ENCODE measurements around the gene RNU6-1. TPM values are rescaled to one million over a fixed set of nuclear protein-coding genes. Genes with fewer than 3 reads are reported as not detected.

The RNU6-1 gene
- polyA plus RNA-seq, 2 of the 4 experiments (the other 2 are of a cell fraction): not detected

- Histone ChIP-seq H3K27ac (no peak overlapping the region), H3K4me2 (no peak overlapping the region), H3K4me1 (0 out of 3 replicates have a peak, but pooled peaks cover 3% of the 10 kb centered on the region), H3K9me3 (0 out of 3 replicates have a peak, but pooled peaks cover 8% of the 10 kb centered on the region), H3K4me3 (no peak overlapping the region)
- FAIRE-seq: no peak
- POLR2A ChIA-PET: no interaction called here
- no peak for DNase-seq (ENCODE audit: low read depth in 1 of 2, low spot score in 1 of 2)
- no peak for ATAC-seq
- no peak for TF ChIP-seq EHMT2 (IDR thresholded peaks at IDR 0.05; ENCODE audit: low read depth)
- no peak for TF ChIP-seq MAFK (IDR thresholded peaks at IDR 0.05; ENCODE audit: partially characterized antibody)
- TF ChIP-seq ESRRA (IDR thresholded peaks at IDR 0.05; ENCODE audit: borderline replicate concordance, low read length): no peak
- TF ChIP-seq CBX8 (IDR thresholded peaks at IDR 0.05): no peak
- no peak for TF ChIP-seq MAX (IDR thresholded peaks at IDR 0.05)
- no peak for TF ChIP-seq CBX2 (IDR thresholded peaks at IDR 0.05; ENCODE audit: borderline replicate concordance, low read depth)
- no peak for TF ChIP-seq NR3C1 (IDR thresholded peaks at IDR 0.05)
- no peak for TF ChIP-seq NPAS2 (CRISPR knock-in tag; IDR thresholded peaks at IDR 0.05; ENCODE audit: borderline replicate concordance)
- TF ChIP-seq MAZ (IDR thresholded peaks at IDR 0.05; ENCODE audit: borderline replicate concordance, low read depth, low read length): no peak
- no peak for TF ChIP-seq E2F6 (IDR thresholded peaks at IDR 0.05; ENCODE audit: borderline replicate concordance, low read depth)
- no peak for TF ChIP-seq RNF2 (IDR thresholded peaks at IDR 0.05; ENCODE audit: borderline replicate concordance, low read depth)
- no peak for TF ChIP-seq TP53 (CRISPR knock-in tag; IDR thresholded peaks at IDR 0.05)
- no peak for TF ChIP-seq HOXB13 (CRISPR knock-in tag; IDR thresholded peaks at IDR 0.05; ENCODE audit: low read depth)
- no peak for TF ChIP-seq NFE2L2 (conservative IDR thresholded peaks at IDR 0.05; ENCODE audit: low read length)
- TF ChIP-seq SMC3 (IDR thresholded peaks at IDR 0.05): no peak
- no peak for TF ChIP-seq FOSL2 (IDR thresholded peaks at IDR 0.05)
- TF ChIP-seq FOSL2 (CRISPR knock-in tag; IDR thresholded peaks at IDR 0.05): no peak
- no peak for TF ChIP-seq USF2 (IDR thresholded peaks at IDR 0.05)
- no peak for TF ChIP-seq MYC (IDR thresholded peaks at IDR 0.05; ENCODE audit: borderline replicate concordance, low read length)
- no peak for TF ChIP-seq BCL3 (IDR thresholded peaks at IDR 0.05)
- no peak for TF ChIP-seq EP300 (IDR thresholded peaks at IDR 0.05)
- CTCF ChIA-PET: no interaction called here
- WGBS (ENCODE audit: missing lambda C conversion rate): 56% methylated on average over 3 of the region's 3 CpGs
Observed at GRCh38 chr15:67869701-67870100, 29.9 kb upstream of the RNU6-1 start.

GRCh38 chr15:67865766-67866165, 25.9 kb upstream of the RNU6-1 start:
- H3K27ac ChIP-seq: peak overlapping the region in 1 of 2 experiments; percentile 16; a peak in 1 of 6 replicates
- TF ChIP-seq EP300 (IDR thresholded peaks at IDR 0.05) (no peak), MAFK (IDR thresholded peaks at IDR 0.05; ENCODE audit: partially characterized antibody) (peak; percentile 29)
- no peak overlapping the region for H3K4me3 ChIP-seq
- WGBS (ENCODE audit: missing lambda C conversion rate): 90% methylated on average over 4 of the region's 4 CpGs
- H3K4me1 ChIP-seq: peaks cover 10% of the 10 kb centered on the region; the same call in 2 of the 3 replicates
- FAIRE-seq: no peak
- POLR2A ChIA-PET: no interaction called here
- CTCF ChIA-PET: interaction anchor here (0.6 to 5.8 kb wide), 5 partner anchors 22 to 316 kb away, joined by 3 to 206 read pairs (median 4); no protein-coding TSS in a partner anchor
- H3K9me3 ChIP-seq: 0 out of 3 replicates have a peak, but pooled peaks cover 6% of the 10 kb centered on the region
- H3K4me2 ChIP-seq: no peak overlapping the region
- ATAC-seq: no peak
- DNase-seq (ENCODE audit: low read depth in 1 of 2, low spot score in 1 of 2): no peak

GRCh38 chr15:67865331-67865730, 25.5 kb upstream of the RNU6-1 start:
- 76% methylated on average over 3 of the region's 3 CpGs for WGBS (ENCODE audit: missing lambda C conversion rate)
- CTCF ChIA-PET: interaction anchor here (0.6 to 5.8 kb wide), 3 partner anchors 183 to 317 kb away, joined by 3 to 206 read pairs (median 77); no protein-coding TSS in a partner anchor
- ATAC-seq: no peak
- TF ChIP-seq HOXA7 (CRISPR knock-in tag; IDR thresholded peaks at IDR 0.05) (no peak), HOXB5 (CRISPR knock-in tag; IDR thresholded peaks at IDR 0.05) (no peak), RNF2 (IDR thresholded peaks at IDR 0.05; ENCODE audit: borderline replicate concordance, low read depth) (no peak), ZSCAN20 (CRISPR knock-in tag; IDR thresholded peaks at IDR 0.05) (no peak), FOSL2 (IDR thresholded peaks at IDR 0.05) (no peak), FOSL2 (CRISPR knock-in tag; IDR thresholded peaks at IDR 0.05) (no peak), TP53 (CRISPR knock-in tag; IDR thresholded peaks at IDR 0.05) (no peak), HES2 (IDR thresholded peaks at IDR 0.05) (no peak), RCOR1 (IDR thresholded peaks at IDR 0.05; ENCODE audit: low read depth, low read length) (no peak), CTCF (IDR thresholded peaks at IDR 0.05) (no peak), MAFK (IDR thresholded peaks at IDR 0.05; ENCODE audit: partially characterized antibody) (no peak)

More at GRCh38 chr15:67865331-67865730, 25.5 kb upstream of the RNU6-1 start:
- DNase-seq (ENCODE audit: low read depth in 1 of 2, low spot score in 1 of 2) (no peak), FAIRE-seq (no peak)
- Histone ChIP-seq H3K9me3 (0 out of 3 replicates have a peak, but pooled peaks cover 6% of the 10 kb centered on the region), H3K4me1 (peaks cover 10% of the 10 kb centered on the region; the same call in 2 of the 3 replicates), H3K4me2 (no peak overlapping the region), H3K27ac (peak overlapping the region in 1 of 2 experiments; percentile 35; a peak in 1 of 6 replicates), H3K4me3 (no peak overlapping the region)
- POLR2A ChIA-PET: no interaction called here
